Kidney glomerular epithelial cell (primary cell): Measurements from ENCODE around the gene MAP7D3.
"Not testable (repeated sequence)": the region's sequence is repeated elsewhere in the genome, so short reads cannot be mapped to it uniquely, and the experiment has no call there.

Experiments used
- DNase-seq: peaks from one replicate; lab custom pipeline; 2025; lab: John Stamatoyannopoulos, UW

MAP7D3 gene

DNA sequence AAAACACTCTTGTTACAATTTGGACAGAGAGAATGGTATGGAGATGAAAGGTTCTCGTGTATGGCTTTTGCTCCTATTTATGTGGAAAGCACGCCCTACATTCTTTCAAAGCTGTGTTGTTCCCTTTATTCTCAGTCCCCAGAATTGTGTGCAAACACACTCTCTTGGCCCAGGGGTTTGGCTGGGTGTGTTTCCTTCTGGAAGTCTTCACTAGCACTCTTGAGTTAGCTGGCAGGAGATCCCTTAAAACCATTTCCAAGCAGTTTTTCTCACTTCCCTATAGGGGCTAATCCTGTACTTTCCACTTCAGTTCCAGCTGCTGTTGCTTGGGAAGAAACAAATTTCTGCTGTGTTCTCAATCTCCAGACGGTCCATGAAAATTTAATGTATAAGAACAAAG lies 68.8 kb downstream of the MAP7D3 start:
- no peak for DNase-seq

DNA sequence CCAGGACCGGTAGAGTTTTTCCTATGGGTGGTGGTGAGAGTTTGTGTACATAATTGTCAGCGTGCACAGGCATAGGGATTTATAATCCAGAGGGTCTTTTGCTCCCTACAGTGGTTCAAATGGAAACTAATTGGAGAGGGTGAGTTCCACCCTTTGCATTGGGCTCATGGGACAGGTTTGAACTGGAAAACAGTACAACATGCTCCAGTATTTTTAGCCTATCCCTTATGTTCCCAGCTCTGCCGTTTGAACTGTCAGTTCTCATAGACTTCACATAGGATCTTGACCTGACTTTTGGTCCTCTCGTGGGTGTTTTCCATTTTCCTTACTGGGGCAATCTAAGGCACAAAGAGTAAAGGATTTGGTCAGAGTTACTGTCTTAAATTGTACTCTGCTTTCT lies 72.1 kb downstream of the MAP7D3 start:
- no peak for DNase-seq

DNA sequence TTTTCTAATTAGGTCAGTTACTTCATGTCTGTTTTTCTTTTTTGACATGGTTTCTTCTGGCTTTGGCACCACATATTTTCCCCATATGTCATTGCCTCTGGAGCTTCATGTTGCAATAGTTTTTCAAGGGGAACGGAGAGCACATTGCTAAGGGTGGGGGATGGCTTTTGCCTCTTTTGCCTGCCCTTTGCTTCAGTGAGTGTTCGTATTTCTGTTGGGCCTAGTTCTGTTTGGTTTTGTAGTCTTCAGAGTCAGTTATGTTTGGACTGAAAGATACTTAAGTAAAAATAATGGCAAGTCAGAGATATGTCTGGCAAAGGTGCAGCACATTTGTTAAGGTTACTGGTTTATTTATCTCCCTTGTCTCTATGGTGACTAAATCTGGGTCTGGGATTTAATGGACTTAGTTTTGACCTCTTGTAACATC lies 74.8 kb downstream of the MAP7D3 start:
- peak; percentile 71 for DNase-seq

DNA sequence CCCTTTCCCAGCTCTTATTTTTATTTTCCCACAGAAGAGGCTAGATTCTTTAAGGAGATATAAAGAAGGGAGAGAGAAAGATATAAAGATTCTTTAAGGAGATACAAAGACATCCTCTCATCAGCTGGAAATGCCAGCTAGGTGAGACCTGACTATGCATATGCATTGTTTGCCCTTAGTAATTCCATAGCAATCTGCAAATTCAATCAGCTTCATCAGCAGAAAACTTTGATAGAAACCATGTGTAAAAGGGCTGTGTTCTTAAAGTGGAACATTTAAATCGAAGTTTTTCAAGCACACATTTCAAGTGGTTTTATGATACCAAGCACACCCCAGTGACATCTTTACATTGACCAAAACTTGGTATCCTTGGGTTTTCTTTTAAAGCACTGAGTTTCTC lies 79.8 kb downstream of the MAP7D3 start:
- DNase-seq: no peak

DNA sequence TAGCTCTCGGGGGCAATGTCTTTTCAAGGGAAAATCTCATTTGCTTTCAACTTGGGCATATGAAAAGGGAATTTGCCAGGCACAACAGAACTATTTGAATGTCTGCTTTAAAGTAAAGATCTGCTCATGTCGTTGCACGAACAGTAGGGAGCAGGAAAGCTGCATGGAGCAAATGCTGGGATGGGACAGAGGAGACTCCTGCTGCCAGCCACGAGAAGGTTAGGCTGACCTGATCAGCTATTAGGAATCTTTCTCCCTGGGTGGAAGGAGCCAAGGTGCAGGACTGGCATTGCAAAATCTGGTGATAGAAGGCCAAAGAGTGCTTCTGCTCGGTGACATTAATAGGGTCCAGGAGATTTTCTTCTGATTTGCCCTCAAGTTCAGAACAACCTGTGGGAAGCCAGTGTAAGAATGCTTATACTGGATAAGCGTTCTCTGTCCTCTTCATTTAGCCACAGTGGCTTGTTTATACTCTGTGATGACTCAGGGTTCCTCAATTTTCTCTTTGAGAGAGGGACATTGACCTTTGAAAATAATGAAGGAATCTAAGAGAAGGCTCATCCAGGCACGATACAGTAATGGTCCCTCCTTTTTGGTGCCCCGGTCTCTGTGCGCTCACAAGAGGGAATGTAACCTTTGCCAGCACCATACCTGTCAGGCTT lies 80.9 kb downstream of the MAP7D3 start:
- DNase-seq: peak; percentile 39

DNA sequence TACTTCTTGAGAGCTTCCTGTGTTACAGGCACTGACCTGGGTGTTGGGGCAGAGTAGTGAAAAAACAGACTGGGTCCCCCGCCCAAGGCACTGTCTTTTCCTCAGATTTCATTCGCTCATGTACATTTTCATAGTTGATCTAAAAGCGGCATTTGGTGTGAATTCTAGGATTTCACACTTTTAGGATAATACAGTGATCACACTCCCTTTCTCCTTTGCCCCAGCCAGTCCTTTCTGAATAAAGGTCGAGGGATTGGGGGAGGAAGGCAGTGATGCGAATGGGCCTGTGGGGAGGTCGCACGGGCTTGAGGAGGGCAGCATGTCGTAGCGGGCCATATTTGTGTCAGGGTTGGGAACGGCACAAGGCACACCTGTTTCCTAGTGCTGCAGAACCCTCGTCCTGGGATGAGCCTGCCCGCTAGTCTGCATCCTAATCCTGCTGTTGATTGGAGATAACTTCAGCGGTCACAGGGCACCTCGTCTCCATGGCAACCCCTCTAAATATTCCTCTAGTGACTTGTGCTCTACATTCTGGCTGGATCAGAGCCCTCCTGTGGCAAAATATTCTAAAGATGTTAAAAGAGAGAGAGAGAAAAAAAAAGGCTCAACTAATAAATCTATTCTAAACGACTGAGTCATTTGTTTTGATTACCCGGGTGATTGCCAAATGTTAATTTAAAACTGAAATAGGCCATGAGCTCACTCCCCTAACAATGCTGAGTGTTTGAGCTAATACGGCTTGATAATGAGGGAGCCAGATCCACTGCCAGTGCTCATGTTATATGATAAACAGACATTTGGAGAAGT lies 82.1 kb downstream of the MAP7D3 start:
- DNase-seq: peak; percentile 96

DNA sequence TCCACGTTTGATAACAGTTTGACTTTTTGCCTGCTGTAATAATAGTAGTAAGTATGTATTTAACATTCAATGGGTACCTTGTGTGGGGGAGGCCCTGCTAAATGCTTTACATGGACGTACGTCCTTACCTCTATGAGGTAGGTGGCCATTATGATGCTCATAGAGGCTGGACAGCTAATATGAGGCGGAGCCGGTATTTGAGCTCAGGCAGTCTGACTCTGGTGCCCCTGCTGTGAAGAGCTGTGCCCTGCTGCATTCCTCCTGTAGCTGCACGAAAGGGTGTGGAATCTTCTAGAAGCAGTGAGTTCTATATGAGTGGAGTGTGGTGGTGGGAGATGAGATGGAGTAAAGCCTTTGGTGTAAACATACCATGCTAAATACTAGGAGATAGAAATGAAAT lies 83.2 kb downstream of the MAP7D3 start:
- DNase-seq: not testable (repeated sequence)

DNA sequence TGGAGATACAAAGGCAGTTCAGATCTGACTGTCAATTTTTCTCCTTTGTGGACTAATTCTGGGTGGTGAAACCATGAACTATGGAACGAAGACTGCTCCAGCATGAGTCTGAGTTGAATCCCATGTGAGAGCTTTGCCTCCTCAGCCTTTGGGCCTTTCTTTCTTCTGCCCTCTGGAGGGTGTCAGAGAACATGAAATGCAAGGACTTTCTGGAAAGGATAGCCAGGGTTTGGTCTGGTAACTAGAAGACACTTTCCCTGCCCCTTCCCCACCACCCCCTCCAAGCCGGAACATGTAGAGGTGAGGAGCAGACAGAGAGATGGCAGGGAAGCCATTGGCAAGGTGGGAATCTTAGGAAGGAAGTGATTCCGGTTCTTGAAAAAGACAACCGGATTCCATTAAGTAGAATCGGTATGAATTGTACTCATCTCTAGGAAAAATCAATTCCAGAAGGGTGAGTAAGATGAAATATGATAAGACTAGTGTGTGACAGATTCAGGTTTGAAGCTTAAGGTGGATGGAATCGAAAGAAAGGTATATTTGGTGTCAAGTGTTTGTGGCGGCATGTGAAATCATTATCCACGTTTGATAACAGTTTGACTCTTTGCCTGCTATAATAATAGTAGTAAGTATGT lies 84.9 kb downstream of the MAP7D3 start:
- DNase-seq: no peak

DNA sequence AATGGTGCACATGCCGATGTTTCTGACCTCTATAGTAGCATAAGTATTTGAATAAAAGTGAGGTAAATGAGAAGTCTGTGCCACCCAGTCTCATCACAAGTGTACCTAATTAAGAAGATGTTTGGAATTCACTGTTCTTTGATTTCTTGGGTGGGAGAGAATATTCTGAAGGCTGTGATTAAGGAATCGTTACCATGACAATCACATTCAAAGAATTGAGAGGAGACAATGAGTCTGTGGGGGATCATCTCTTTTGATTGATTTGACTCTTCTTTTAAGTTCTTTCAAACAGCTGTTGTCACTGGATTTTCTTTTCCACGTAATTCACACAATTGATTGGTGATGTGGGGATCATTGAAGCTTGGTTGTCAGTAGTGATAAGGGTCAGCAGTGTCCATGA lies 85.8 kb downstream of the MAP7D3 start:
- no peak for DNase-seq

DNA sequence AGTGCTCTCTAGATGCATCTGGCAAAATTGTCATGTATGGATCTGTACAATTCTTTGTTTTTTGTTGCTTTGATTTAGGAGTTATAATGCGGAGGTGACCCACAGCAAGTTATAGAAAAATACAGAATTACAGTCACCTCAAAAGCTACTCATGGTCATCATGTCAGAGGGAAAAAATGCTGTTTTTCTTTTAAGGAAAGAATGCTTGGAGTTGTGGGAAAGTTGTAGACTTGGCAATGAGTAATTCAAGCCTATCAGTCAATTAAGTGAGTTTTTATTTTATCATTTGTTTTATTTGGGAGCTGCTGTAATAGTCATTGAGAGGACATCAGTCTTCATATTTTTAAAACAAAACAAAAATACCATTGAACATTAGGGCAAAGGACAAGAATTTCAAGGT lies 87.5 kb downstream of the MAP7D3 start:
- DNase-seq: peak; percentile 25
